Measurements from ENCODE around the gene APLP2.

Gene APLP2

GRCh38 chr11:130095326-130095725 lies 25.6 kb downstream of the APLP2 start:
- H3K4me3 ChIP-seq (ENCODE audit: low read depth, low read length) = no peak overlapping the region
- TF ChIP-seq, protein P1, sequence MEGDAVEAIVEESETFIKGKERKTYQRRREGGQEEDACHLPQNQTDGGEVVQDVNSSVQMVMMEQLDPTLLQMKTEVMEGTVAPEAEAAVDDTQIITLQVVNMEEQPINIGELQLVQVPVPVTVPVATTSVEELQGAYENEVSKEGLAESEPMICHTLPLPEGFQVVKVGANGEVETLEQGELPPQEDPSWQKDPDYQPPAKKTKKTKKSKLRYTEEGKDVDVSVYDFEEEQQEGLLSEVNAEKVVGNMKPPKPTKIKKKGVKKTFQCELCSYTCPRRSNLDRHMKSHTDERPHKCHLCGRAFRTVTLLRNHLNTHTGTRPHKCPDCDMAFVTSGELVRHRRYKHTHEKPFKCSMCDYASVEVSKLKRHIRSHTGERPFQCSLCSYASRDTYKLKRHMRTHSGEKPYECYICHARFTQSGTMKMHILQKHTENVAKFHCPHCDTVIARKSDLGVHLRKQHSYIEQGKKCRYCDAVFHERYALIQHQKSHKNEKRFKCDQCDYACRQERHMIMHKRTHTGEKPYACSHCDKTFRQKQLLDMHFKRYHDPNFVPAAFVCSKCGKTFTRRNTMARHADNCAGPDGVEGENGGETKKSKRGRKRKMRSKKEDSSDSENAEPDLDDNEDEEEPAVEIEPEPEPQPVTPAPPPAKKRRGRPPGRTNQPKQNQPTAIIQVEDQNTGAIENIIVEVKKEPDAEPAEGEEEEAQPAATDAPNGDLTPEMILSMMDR (IDR thresholded peaks at IDR 0.05; ENCODE audit: insufficient read depth, low read depth, low read length, missing control alignments) = no peak
- no peak for DNase-seq (ENCODE audit: low read depth)

DNA sequence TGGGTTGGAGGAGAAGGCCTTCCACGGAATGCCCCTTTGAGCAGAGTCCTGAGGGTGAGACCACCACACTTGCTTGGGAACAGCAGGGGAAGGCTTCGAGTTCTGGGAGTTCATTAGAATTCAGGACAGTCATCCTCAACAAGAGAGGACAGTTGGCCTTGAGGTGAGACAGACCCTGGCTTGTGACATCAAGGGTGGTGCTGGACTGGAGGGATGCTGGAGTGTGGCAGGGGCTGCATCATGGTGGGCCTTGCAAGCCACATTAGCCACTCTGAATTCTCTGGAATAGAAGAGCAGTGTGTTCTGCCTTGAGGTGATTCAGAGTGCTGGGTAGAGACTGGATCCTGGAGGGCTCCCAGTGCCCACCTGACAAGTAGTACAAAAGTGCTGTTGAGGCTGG lies 26.3 kb downstream of the APLP2 start:
- no peak for DNase-seq (ENCODE audit: low read depth)
- no peak overlapping the region for H3K4me3 ChIP-seq (ENCODE audit: low read depth, low read length)
- TF ChIP-seq, protein P1 (IDR thresholded peaks at IDR 0.05; ENCODE audit: insufficient read depth, low read depth, low read length, missing control alignments) = no peak

DNA sequence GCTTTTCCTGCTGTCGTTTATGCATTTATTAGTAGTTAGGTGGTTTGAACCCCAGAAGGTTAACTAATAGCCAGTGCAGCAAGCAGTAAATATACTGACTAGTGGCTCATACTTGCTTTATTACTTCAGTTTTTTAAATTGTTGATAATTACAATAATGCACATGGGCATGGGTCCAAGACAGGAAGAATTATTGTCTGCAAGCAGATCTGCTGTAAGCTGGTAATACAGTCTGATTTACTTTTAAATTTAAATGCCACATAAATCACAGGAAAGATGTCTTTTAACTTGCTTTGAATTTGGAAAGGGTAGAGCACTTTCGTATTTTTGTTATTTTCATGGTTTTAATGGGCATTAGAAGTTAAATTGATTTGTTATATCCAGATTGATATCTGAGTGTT lies 27.1 kb downstream of the APLP2 start:
- DNase-seq (ENCODE audit: low read depth) = no peak
- TF ChIP-seq, protein P1 (IDR thresholded peaks at IDR 0.05; ENCODE audit: insufficient read depth, low read depth, low read length, missing control alignments) = no peak
- H3K4me3 ChIP-seq (ENCODE audit: low read depth, low read length) = no peak overlapping the region

- no peak for DNase-seq (ENCODE audit: low read depth)
- H3K4me3 ChIP-seq (ENCODE audit: low read depth, low read length) = no peak overlapping the region
- TF ChIP-seq, protein P1 (IDR thresholded peaks at IDR 0.05; ENCODE audit: insufficient read depth, low read depth, low read length, missing control alignments) = no peak
Observed at GRCh38 chr11:130097285-130097684, 27.6 kb downstream of the APLP2 start.

DNA sequence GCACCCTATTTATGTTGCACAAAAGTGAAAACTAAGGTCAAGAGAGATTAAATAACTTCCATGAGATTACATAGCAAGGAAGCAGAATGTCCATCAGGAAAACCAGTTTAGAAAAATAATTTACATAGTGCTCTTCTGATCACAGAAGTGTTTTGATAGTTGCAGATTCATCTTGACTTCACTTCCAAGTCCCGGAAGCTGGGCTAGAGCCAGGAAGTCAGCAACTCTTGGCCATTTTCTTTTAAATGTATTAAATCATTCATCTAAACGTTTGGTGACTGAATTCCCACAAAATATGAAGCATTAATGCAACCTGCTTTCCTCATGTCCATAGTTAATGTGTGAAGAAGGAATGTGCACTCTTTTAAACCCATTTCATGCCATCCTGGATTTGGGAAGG lies 29.7 kb downstream of the APLP2 start:
- TF ChIP-seq, protein P1 (IDR thresholded peaks at IDR 0.05; ENCODE audit: insufficient read depth, low read depth, low read length, missing control alignments) = no peak
- H3K4me3 ChIP-seq (ENCODE audit: low read depth, low read length) = no peak overlapping the region
- no peak for DNase-seq (ENCODE audit: low read depth)

DNA sequence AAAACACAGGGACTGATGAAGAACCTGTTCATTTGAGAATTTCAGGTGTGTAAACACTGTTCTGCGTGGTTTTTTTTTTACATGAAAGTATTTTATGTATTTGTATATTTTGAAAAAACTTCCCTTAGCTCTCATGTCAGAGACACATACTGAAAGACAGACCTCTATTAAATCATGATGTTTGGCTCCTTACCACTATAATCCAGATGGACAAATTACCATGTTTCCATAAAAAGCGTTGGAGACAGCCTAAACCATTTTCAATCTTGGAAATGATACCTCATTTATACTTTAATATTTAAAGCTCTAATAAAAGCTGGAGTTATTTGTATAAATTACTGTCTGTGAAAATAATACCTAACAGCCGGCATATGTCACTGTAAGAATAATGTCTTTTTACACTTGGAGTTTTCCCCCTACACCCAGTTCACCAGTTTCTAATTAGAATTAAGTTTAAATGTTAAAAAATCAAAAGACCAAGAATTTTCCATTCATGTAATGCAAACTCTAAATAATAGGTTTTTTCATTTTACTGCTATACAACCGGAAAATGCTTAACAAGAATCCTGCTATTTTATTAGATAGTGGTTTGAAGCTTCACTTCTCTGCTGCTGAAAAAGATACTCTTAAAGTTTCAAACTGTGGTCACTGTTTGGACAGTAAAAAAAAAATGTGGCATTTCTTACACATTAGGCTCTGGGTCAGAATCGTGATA lies 30.8 kb downstream of the APLP2 start:
- DNase-seq (ENCODE audit: low read depth) = no peak
- no peak overlapping the region for H3K4me3 ChIP-seq (ENCODE audit: low read depth, low read length)
- TF ChIP-seq, protein P1 (IDR thresholded peaks at IDR 0.05; ENCODE audit: insufficient read depth, low read depth, low read length, missing control alignments) = no peak

GRCh38 chr11:130101661-130102060 lies 32.0 kb downstream of the APLP2 start:
- no peak overlapping the region for H3K4me3 ChIP-seq (ENCODE audit: low read depth, low read length)
- DNase-seq (ENCODE audit: low read depth) = no peak
- TF ChIP-seq, protein P1 (IDR thresholded peaks at IDR 0.05; ENCODE audit: insufficient read depth, low read depth, low read length, missing control alignments) = no peak
